CD4-positive, alpha-beta T cell treated with Interleukin-4 for 4 hours (primary cell): ENCODE data around the gene CACNA1H.

Experiments
- DNase-seq: peaks from one replicate; pipeline ENCODE4 v3.0.0-alpha.2; 2020

CACNA1H gene

GRCh38 chr16:1143761-1144450 is 9.0 kb upstream of the CACNA1H start:
- no peak for DNase-seq

- DNase-seq = no peak
Observed at GRCh38 chr16:1144476-1145382, 8.2 kb upstream of the CACNA1H start.

GRCh38 chr16:1145383-1146100 is 7.4 kb upstream of the CACNA1H start:
- DNase-seq = no peak

GRCh38 chr16:1146409-1146808 is 6.5 kb upstream of the CACNA1H start:
- no peak for DNase-seq

DNA sequence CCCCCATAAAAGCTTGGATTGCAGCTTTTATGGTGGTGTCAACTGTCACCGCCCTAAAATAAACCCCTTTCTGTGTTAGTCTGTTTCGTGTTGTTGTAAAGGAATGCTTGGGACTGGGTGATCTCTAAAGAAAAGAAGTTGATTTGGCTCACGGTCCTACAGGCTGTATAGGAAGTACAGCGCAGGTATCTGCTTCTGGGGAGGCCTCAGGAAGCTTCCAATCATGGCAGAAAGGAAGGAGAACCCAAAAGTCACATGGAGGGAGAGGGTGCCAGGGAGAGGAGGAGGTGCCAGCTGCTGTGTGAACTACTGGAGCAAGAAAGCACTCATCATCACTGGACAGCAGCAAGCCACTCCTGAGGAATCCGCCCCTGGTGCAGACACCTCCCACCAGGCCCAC is 5.9 kb upstream of the CACNA1H start:
- DNase-seq = no peak

DNA sequence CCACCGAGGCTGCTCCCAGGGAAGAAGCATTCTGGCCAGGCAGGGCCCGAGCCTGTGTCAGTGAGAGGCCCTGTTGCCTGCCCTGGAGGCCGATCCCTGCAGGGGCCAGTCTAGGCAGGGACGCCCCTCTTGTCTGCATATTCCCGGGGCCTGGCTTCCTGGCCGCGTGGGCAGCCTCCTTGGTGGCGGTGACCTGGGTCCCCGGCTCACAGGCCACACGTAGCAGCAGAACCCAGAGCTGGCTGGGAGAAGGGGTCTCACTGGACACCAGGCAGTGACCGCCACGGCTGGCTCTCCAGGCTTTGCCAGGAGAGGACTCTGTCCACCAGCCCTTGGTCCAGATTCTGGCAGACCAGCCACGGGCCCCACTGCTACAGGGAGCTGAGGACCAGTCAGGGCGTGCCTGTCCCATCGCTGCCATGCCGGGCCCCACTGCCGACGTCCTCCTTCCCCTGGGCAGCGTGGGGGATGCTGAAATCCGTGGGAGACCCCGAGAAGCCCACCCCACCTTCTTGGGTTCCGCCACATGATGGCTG is 3.7 kb upstream of the CACNA1H start:
- DNase-seq = no peak

GRCh38 chr16:1150511-1150982 is 2.4 kb upstream of the CACNA1H start:
- peak; percentile 1 for DNase-seq

DNA sequence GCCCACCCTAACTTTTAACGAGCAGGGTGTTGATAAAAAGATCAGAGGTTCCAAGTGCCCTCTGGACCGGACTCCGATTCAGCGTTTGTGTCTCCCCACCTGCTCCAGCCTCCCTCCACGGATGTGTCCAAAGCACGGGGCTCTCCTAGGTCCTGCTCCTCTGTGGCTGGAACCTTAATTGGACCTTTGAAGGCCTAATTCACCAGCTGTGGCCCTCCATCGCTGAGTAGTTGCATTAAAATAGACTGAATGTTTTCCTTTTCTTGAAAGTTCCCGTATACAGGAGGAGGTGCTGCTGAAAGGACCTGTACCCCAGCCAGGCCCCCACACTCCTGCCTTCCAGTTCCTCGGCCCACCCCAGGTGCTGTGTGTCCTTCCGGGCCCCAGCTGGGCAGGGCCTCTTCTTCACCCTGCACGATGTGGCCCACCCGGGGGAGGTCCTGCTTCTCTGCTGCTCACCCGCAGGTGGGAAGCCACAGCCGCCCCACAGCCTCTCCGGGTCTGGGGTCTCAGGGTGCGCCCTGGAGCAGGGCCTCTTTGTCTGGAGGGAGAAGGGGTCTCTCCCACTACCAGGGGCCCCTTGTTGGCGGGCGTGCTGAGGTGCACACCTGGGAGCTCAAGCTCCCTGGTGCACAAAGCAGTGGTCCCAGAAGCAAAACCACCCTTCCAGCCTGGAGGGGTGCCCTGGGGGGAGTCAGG is 1.3 kb upstream of the CACNA1H start:
- no peak for DNase-seq

DNA sequence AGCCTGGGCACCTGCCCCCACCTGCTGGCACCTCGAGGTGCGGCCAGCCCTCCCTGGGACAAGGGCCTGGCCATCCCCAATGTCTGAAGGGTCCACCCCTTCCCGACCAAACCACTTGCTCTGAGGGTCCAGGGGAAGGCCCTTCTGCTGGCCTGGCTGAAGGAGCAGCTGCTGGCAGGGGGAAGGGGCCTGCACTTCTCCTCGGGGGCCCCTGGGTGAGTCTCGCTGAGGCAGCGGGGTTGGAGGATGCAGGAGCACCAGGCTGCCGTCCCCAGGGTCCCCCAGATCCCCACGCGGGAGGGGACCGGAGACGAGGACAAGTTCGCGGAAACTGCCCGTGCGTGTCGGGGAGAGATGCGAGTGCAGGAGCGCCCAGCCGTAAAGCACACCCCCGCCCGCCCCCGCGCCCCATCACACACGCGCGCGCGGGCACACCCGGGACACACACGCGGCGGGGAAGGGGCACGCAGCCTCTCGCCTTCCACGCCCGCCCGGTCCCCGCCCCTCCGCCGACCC is 725 bp upstream of the CACNA1H start:
- DNase-seq = peak; percentile 5

DNA sequence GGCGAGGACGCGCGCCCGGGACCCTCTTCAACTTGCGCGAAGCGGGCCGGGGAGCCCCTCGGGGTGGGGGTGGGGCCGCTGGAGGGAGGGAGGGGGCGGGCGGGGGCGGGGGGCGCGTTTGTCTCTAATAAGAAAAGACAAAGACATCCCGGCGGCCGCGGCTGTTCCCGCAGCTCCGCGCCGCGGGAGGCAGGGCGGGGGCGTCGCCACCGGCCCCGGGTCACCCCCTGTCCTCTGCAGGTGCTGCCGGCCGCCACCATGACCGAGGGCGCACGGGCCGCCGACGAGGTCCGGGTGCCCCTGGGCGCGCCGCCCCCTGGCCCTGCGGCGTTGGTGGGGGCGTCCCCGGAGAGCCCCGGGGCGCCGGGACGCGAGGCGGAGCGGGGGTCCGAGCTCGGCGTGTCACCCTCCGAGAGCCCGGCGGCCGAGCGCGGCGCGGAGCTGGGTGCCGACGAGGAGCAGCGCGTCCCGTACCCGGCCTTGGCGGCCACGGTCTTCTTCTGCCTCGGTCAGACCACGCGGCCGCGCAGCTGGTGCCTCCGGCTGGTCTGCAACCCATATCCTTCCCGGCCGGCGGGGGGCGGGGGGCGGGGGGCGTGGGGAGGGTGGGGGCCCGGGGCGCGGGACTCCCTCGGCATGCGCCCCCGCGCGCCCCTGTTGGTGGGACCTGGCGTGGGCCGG is 714 bp downstream of the CACNA1H start:
- no peak for DNase-seq

DNA sequence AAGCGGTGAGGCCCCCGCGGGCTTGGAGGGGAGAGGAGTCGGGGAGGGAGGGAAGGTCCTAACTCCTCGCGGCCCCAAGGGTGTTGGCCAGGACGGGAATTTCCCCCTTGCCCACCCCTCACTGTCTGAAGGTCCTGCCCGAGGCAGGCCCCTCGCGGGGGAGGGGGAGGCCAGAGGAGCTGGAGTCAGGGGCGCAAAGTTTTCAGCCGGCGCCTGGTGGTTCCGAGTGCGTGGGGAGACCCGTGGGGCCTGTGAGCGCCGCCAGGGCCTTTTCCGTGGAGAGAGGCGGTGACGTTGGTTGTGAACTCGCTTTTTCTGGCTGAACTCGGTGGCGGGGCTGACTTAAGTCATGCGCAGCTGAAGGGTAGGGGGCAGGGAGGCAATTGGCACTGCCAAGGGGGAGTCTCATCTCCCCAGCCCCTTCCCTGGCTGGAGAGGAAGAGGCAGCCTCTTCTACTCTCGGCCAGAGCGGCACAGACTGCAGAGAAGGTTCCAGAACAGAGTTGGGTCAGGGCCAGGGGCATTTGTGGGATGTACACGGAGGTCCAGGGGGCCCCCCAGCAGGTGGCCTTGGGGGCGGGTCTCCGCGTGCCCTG is 1.5 kb downstream of the CACNA1H start:
- DNase-seq = no peak

GRCh38 chr16:1154887-1155331 is 2.0 kb downstream of the CACNA1H start:
- DNase-seq = no peak

- DNase-seq = no peak
Observed at GRCh38 chr16:1155353-1156054, 2.6 kb downstream of the CACNA1H start.

- DNase-seq = no peak
Observed at GRCh38 chr16:1156055-1156982, 3.4 kb downstream of the CACNA1H start.

DNA sequence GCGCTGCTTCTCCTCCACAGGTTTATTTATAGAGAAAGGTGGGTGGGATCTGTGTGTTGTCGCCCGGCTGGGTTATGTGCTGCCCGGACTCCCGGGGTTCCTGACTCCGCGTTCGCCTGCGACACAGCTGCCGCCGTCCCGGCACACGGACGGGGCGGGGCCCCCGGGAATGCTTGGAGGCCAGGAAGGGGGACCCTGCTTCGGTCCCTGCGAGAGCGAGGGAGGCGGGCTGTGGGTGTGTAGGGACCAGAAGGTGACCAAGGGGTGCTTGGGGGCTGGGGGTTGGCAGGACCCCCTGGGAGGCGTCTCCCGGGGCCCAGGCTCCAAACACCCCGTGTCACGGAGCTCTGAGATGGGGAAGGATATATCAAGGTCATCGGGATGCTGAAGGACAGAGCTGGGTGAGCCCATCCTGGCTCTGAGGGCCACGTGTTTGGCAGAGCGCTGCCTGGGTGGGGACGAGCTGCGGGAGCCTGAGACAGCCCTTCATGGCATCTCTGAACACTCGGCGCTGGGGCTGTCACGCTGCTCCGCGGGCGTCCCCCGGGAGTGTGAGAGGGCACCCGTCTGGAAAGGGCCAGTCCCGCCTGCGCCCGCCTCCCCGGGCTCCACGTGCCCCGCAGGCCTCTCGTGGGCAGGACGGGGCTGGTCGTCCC is 4.2 kb downstream of the CACNA1H start:
- no peak for DNase-seq

DNA sequence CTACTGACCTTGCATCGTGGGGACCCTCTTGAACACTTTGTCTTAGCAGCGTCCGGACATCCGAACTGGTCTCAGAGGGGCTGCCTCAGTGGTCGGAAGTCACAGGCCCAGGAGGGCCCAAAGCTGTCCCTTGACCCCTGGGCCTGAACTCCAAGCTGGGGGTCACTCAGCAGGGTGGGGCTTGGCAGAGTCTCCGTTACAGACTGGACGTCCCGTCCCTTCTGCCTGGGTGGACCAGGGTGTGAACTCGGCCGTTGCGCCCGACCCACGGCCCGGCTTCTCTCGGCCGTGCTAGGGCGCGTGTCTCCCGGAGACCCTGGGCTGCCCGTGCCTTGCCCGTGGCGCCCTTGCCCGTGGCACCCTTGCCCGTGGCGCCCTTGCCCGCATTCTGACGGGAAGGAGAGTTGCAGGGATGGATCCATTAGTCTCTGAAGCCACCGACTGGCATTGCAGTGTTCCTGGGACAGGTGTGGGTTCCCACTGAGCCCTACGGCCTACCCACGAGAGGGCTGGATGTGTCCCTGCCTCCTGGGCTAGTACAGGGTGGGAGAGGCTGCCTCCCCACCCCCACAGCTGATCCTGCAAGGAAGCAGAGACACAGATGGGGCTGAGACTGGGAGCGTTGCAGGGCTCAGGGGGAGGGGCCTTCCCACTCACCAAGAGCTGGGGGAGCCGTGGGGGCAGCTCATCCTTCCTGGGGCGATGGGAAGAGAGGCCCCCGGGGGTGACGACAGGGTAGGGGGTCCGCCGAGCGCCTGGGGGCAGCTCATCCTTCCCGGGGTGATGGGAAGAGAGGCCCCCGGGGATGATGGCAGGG is 4.9 kb downstream of the CACNA1H start:
- DNase-seq = no peak

GRCh38 chr16:1158456-1159324 is 5.8 kb downstream of the CACNA1H start:
- no peak for DNase-seq
